ENCODE results near the gene GIPC2. TPM values are rescaled to one million over a fixed set of nuclear protein-coding genes. Genes with fewer than 3 reads are reported as not detected.
"Not testable (repeated sequence)": the region's sequence is repeated elsewhere in the genome, so short reads cannot be mapped to it uniquely, and the experiment has no call there.

The GIPC2 gene
- total and polyA plus RNA-seq, 5 donors = 1.3 to 1.8 (median 1.6) TPM

DNA sequence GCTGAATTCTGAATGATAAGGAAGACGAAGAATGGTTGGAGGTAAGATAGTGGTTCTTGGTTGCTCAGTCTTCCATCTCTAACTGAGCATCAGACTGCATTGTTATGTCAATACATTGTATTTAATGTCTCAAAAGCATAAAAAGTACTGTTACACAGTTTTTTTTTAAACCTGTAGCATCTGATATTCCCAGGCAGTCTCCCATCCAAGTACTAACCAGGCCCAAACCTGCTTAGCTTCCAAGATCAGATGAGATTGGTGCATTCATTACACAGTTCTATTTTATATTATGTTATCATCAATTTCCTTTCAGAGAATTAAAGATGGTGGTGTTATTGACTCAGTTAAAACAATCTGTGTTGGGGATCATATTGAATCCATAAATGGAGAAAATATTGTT lies 48.9 kb downstream of the GIPC2 start:
- DNase-seq (no peak), ATAC-seq (no peak)
- no peak overlapping the region for H3K4me3 ChIP-seq (ENCODE audit: low read length)
- H3K27ac ChIP-seq (ENCODE audit: low read length) = no peak overlapping the region
- no peaks in the 10 kb centered on the region for H3K27me3 ChIP-seq (ENCODE audit: control insufficient read depth, insufficient read depth)
- WGBS = 85% methylated on average over 1 of the region's 1 CpG
- no peaks in the 10 kb centered on the region for H3K4me1 ChIP-seq (ENCODE audit: control insufficient read depth, insufficient read depth, low read length)
- intact Hi-C loops (cut with DNase I) = loop anchor here in 1 of 4 donors (10.0 kb wide), 1 partner anchor 50 kb away; the partner anchor contains the start of gene GIPC2
- no peaks in the 10 kb centered on the region for H3K9me3 ChIP-seq (ENCODE audit: control insufficient read depth, low read length)

DNA sequence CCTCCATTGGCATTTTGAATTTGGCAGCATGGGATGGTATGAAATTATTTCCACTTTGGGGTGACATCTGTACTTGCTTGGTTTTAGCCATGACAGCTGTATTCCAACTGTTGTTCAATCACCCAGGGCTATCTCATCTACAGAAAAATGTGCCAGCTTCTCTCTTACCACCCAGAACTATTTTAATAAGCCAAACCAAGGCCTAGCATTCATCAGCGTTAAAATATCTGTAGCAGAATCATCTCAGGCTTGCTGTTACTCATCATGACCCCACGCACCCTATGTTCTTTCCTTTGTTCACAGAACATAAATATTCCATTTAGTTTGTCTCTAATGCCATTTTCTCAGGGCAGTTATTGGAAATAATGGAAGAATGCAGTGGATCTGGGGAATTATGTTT lies 49.8 kb downstream of the GIPC2 start:
- 73% methylated on average over 2 of the region's 2 CpGs for WGBS
- Histone ChIP-seq H3K9me3 (ENCODE audit: control insufficient read depth, low read length) (no peaks in the 10 kb centered on the region), H3K4me1 (ENCODE audit: control insufficient read depth, insufficient read depth, low read length) (no peaks in the 10 kb centered on the region), H3K27me3 (ENCODE audit: control insufficient read depth, insufficient read depth) (no peaks in the 10 kb centered on the region), H3K27ac (ENCODE audit: low read length) (no peak overlapping the region), H3K4me3 (ENCODE audit: low read length) (no peak overlapping the region)
- intact Hi-C loops (cut with DNase I) = loop anchor here in 1 of 4 donors (10.0 kb wide), 1 partner anchor 51 kb away; the partner anchor contains the start of gene GIPC2
- no peak for DNase-seq
- ATAC-seq = peak in 1 of 2 donors; percentile 39

- DNase-seq = no peak
- no peaks in the 10 kb centered on the region for H3K27me3 ChIP-seq (ENCODE audit: control insufficient read depth, insufficient read depth)
- H3K27ac ChIP-seq (ENCODE audit: low read length) = no peak overlapping the region
- H3K4me3 ChIP-seq (ENCODE audit: low read length) = no peak overlapping the region
- no peaks in the 10 kb centered on the region for H3K9me3 ChIP-seq (ENCODE audit: control insufficient read depth, low read length)
- intact Hi-C loops (cut with DNase I) = loop anchor here in 1 of 4 donors (10.0 kb wide), 1 partner anchor 51 kb away; the partner anchor contains the start of gene GIPC2
- H3K4me1 ChIP-seq (ENCODE audit: control insufficient read depth, insufficient read depth, low read length) = no peaks in the 10 kb centered on the region
- no peak for ATAC-seq
Measured at GRCh38 chr1:78096017-78096416, 50.3 kb downstream of the GIPC2 start.

DNA sequence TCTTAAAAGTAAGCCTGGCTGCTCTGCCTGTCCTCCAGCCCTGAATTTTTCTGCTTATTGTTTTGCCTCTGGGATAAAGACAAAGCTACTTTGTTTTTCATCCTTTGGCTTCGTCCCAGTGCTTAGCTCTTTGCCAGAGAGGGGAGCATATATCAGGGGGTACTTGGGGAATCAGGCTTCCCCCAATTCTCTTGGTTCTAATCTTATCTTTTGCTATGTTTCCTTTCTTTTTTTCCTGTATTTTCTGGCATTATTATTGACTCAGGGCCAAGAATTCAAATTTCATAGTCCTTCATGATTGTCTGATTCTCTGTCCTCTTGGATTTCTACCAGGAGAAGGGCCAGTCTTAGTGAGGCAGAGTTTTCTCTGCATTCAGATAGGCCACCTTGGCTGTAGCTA lies 51.2 kb downstream of the GIPC2 start:
- H3K27ac ChIP-seq (ENCODE audit: low read length) = no peak overlapping the region
- no peaks in the 10 kb centered on the region for H3K4me1 ChIP-seq (ENCODE audit: control insufficient read depth, insufficient read depth, low read length)
- no peak overlapping the region for H3K4me3 ChIP-seq (ENCODE audit: low read length)
- no peaks in the 10 kb centered on the region for H3K9me3 ChIP-seq (ENCODE audit: control insufficient read depth, low read length)
- ATAC-seq (peak; percentile 38 to 46), DNase-seq (no peak)
- intact Hi-C loops (cut with DNase I) = loop anchor here in 1 of 4 donors (10.0 kb wide), 1 partner anchor 52 kb away; the partner anchor contains the start of gene GIPC2
- 36% methylated on average over 1 of the region's 1 CpG for WGBS
- H3K27me3 ChIP-seq (ENCODE audit: control insufficient read depth, insufficient read depth) = no peaks in the 10 kb centered on the region

GRCh38 chr1:78101051-78101450 lies 55.3 kb downstream of the GIPC2 start:
- no peaks in the 10 kb centered on the region for H3K9me3 ChIP-seq (ENCODE audit: control insufficient read depth, low read length)
- H3K27ac ChIP-seq (ENCODE audit: low read length) = no peak overlapping the region
- DNase-seq (no peak), ATAC-seq (no peak)
- H3K4me1 ChIP-seq (ENCODE audit: control insufficient read depth, insufficient read depth, low read length) = no peaks in the 10 kb centered on the region
- 92% methylated on average over 2 of the region's 2 CpGs for WGBS
- intact Hi-C loops (cut with DNase I) = loop anchor here in 1 of 4 donors (10.0 kb wide), 1 partner anchor 56 kb away; the partner anchor contains the start of gene GIPC2
- H3K27me3 ChIP-seq (ENCODE audit: control insufficient read depth, insufficient read depth) = no peaks in the 10 kb centered on the region
- no peak overlapping the region for H3K4me3 ChIP-seq (ENCODE audit: low read length)

DNA sequence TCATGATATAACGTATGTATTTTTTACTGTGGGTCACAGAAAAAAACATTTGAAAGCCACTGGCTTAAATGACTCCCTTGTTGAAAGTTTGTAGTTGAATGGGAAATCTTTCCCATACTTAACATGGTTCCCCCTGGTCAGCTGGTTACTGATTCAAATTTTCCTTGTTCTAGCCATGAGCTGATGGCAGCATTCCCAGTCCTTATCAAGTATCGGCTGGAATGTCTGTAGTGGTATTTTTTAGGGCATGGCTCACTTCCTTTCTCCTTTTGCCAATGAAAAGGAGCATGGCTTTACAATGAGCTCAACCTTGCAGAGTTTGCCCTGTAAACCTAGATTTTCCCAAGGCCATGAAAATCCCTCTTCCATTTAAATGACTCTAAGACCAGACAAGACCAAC lies 55.7 kb downstream of the GIPC2 start:
- ATAC-seq (peak; percentile 87 to 93), DNase-seq (peak in 1 of 3 donors; percentile 40)
- H3K27me3 ChIP-seq (ENCODE audit: control insufficient read depth, insufficient read depth) = no peaks in the 10 kb centered on the region
- WGBS = 28% methylated on average over 2 of the region's 2 CpGs
- intact Hi-C loops (cut with DNase I) = loop anchor here in 1 of 4 donors (10.0 kb wide), 1 partner anchor 57 kb away; the partner anchor contains the start of gene GIPC2
- H3K4me3 ChIP-seq (ENCODE audit: low read length) = no peak overlapping the region
- H3K4me1 ChIP-seq (ENCODE audit: control insufficient read depth, insufficient read depth, low read length) = no peaks in the 10 kb centered on the region
- H3K9me3 ChIP-seq (ENCODE audit: control insufficient read depth, low read length) = no peaks in the 10 kb centered on the region
- no peak overlapping the region for H3K27ac ChIP-seq (ENCODE audit: low read length)

DNA sequence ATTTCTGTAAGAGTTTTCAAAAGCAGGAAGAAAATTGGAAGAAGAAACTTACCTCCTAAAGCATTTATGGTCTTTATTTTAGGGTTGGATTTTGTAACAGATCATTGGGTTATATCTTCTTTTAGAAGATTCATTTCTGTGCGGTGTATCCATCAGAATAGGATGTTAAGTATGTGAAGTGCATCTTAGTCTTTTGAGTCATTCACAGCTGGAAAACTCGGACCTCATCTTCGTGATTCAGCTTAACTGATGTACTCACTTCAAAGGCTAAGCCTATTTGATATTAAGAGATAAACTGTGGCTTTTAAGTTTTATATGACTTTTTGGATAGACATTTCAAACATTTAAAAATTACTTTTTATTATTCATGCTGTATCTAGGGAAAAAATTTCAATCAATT lies 56.3 kb downstream of the GIPC2 start:
- no peaks in the 10 kb centered on the region for H3K9me3 ChIP-seq (ENCODE audit: control insufficient read depth, low read length)
- no peak overlapping the region for H3K4me3 ChIP-seq (ENCODE audit: low read length)
- 82% methylated on average over 3 of the region's 3 CpGs for WGBS
- no peaks in the 10 kb centered on the region for H3K4me1 ChIP-seq (ENCODE audit: control insufficient read depth, insufficient read depth, low read length)
- H3K27me3 ChIP-seq (ENCODE audit: control insufficient read depth, insufficient read depth) = no peaks in the 10 kb centered on the region
- H3K27ac ChIP-seq (ENCODE audit: low read length) = no peak overlapping the region
- ATAC-seq (no peak), DNase-seq (no peak)
- intact Hi-C loops (cut with DNase I) = loop anchor here in 1 of 4 donors (10.0 kb wide), 1 partner anchor 57 kb away; the partner anchor contains the start of gene GIPC2

DNA sequence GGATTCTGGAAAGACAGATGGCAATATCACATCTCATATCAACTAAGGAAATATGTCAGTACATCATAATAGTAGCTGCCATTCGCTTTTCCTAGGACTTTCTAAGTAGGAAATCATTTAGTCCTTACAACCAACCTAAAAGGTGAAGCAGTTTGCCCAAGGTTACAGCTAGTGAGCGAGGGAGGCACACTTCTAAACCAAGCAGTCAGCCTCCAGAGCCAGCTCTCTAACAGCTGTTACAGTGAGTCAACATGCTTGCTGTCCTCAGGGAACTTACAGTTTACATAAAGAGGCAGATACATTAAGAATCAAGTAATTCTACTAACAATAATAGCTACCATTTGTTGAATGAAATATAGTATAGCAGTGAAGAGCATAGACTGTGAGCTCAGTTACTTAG lies 57.1 kb downstream of the GIPC2 start:
- H3K4me1 ChIP-seq (ENCODE audit: control insufficient read depth, insufficient read depth, low read length) = no peaks in the 10 kb centered on the region
- H3K4me3 ChIP-seq (ENCODE audit: low read length) = no peak overlapping the region
- intact Hi-C loops (cut with DNase I) = loop anchor here in 1 of 4 donors (10.0 kb wide), 1 partner anchor 58 kb away; the partner anchor contains the start of gene GIPC2
- no peak for DNase-seq
- no peak overlapping the region for H3K27ac ChIP-seq (ENCODE audit: low read length)
- no peaks in the 10 kb centered on the region for H3K9me3 ChIP-seq (ENCODE audit: control insufficient read depth, low read length)
- H3K27me3 ChIP-seq (ENCODE audit: control insufficient read depth, insufficient read depth) = no peaks in the 10 kb centered on the region
- 83% methylated on average over 2 of the region's 2 CpGs for WGBS
- no peak for ATAC-seq

DNA sequence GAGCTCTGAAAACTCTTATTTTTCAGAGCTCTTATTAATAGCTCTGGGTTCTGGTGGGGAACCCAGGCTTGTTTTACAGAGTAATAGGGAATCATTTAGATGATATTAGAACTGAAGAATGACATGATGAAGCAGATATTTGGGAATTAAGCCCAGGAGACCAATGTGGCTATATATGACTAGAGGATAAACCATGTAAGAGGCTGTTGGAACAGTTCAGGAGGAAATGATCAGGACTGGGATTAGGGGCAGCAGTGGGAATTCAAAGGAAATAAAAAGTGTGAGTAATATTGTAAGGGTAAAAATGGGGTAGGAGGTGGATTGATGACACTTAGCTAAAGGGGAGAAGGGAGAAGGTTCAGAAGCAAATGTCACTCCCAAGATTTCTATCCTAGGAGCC lies 58.6 kb downstream of the GIPC2 start:
- no peaks in the 10 kb centered on the region for H3K9me3 ChIP-seq (ENCODE audit: control insufficient read depth, low read length)
- H3K4me3 ChIP-seq (ENCODE audit: low read length) = no peak overlapping the region
- H3K27ac ChIP-seq (ENCODE audit: low read length) = no peak overlapping the region
- H3K4me1 ChIP-seq (ENCODE audit: control insufficient read depth, insufficient read depth, low read length) = peaks cover 1% of the 10 kb centered on the region
- H3K27me3 ChIP-seq (ENCODE audit: control insufficient read depth, insufficient read depth) = no peaks in the 10 kb centered on the region
- ATAC-seq = no peak
- no peak for DNase-seq
- intact Hi-C loops (cut with DNase I) = loop anchor here in 1 of 4 donors (10.0 kb wide), 1 partner anchor 60 kb away; the partner anchor contains the start of gene GIPC2

GRCh38 chr1:78109659-78110058 lies 63.9 kb downstream of the GIPC2 start:
- not testable (repeated sequence) for H3K27ac ChIP-seq (ENCODE audit: low read length); H3K4me1 ChIP-seq (ENCODE audit: control insufficient read depth, insufficient read depth, low read length); DNase-seq; H3K9me3 ChIP-seq (ENCODE audit: control insufficient read depth, low read length); ATAC-seq; H3K27me3 ChIP-seq (ENCODE audit: control insufficient read depth, insufficient read depth); H3K4me3 ChIP-seq (ENCODE audit: low read length)
- WGBS = 92% methylated on average over 4 of the region's 4 CpGs
- intact Hi-C loops (cut with DNase I) = loop anchor here in 2 of 4 donors (10.0 kb wide), 2 partner anchors 65 to 135 kb away; partner anchors contain the start of genes FUBP1 (in 2 of the 2) and GIPC2 (in 1 of the 2)

DNA sequence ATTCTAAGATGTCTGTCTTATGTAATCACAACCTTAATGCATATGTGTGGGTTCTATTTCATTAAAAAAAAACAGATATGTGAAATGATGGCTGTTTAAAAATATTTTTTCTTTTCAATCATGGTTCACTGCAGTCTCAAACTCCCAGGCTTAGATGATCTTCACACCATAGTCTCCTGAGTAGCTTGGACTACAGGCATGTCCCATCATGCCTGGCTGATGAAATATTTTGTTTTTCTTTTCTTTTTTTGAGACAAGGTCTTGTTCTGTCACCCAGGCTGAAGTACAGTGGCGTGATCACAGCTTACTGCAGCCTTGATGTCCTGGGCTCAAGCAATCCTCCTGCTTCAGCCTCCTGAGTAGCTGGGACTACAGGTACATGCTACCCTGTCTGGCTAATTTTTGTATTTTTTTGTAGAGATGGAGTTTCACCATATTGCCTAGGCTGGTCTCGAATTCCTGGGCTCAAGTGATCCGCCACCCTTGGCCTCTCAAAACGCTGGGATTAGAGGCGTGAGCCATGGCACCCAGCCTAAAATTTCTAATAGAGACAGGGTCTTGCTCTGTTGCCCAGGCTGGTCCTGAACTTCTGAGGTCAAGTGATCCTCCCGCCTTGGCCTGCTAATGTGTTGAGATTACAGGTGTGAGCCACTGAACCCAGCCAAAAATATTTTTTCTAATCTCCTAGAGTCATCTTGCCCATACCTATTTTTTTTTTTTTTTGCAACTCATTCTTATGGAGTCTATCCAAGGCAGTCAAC lies 67.6 kb downstream of the GIPC2 start:
- ATAC-seq (no peak), DNase-seq (no peak)
- H3K27ac ChIP-seq (ENCODE audit: low read length) = no peak overlapping the region
- H3K4me1 ChIP-seq (ENCODE audit: control insufficient read depth, insufficient read depth, low read length) = peaks cover under 1% of the 10 kb centered on the region
- no peaks in the 10 kb centered on the region for H3K27me3 ChIP-seq (ENCODE audit: control insufficient read depth, insufficient read depth)
- 78% methylated on average over 6 of the region's 6 CpGs for WGBS
- no peak overlapping the region for H3K4me3 ChIP-seq (ENCODE audit: low read length)
- H3K9me3 ChIP-seq (ENCODE audit: control insufficient read depth, low read length) = no peaks in the 10 kb centered on the region
- intact Hi-C loops (cut with DNase I) = loop anchor here in 3 of 4 donors (2.0 to 10.0 kb wide), 2 partner anchors 135 to 139 kb away; partner anchors contain the start of gene FUBP1 (in 3 of the 3)

Measured in right cardiac atrium (tissue), 5 donors.